Prostate gland (tissue), 2 donors: ENCODE measurements around the gene UQCRC1. TPM values are rescaled to one million over a fixed set of nuclear protein-coding genes. Genes with fewer than 3 reads are reported as not detected.

Experiments used
- DNase-seq: peaks from one replicate; pipeline ENCODE4 v3.0.0-alpha.2; 2019; ENCODE audit warnings: low spot score
- H3K27ac ChIP-seq, 2 donors: fragments of 200-600 bp; sonication (generic); 2 replicates each; pipeline ENCODE4 v1.5.1; 2017 to 2019
- H3K27me3 ChIP-seq: fragments of 200-600 bp; sonication (generic); replicated peaks from 2 replicates; pipeline ENCODE4 v1.5.1; 2019; ENCODE audit not compliant: insufficient read depth
- H3K36me3 ChIP-seq, 2 donors: fragments of 200-600 bp; sonication (generic); 1 replicate in 1 of 2; 2 replicates in 1 of 2; pipeline versions ENCODE4 v1.5.1 to v1.8.1; 2017 to 2019
- H3K4me1 ChIP-seq: fragments of 200-600 bp; sonication (generic); replicated peaks from 2 replicates; pipeline ENCODE4 v1.5.1; 2019
- H3K4me3 ChIP-seq, 2 donors: fragments of 200-600 bp; sonication (generic); 2 replicates each; pipeline ENCODE4 v1.5.1; 2017 to 2019
- H3K9me3 ChIP-seq: fragments of 200-600 bp; sonication (generic); 2 replicates; pipeline ENCODE4 v1.5.1; 2017
- POLR2A ChIP-seq: fragments of 450-650 bp; IDR thresholded peaks from one replicate; pipeline ENCODE4 v1.6.1; 2016; ENCODE audit warnings: antibody characterized with exemption, mild to moderate bottlenecking
- POLR2AphosphoS5 ChIP-seq: sonication (generic); formaldehyde crosslinking; IDR thresholded peaks from one replicate; pipeline ENCODE4 v1.6.1; 2017; ENCODE audit warnings: antibody characterized with exemption
- whole genome bisulfite sequencing: methylation state at CpG from one replicate; pipeline ENCODE4 v1.1.5; 2018; 5-methylcytosine and 5-hydroxymethylcytosine counted together
- intact Hi-C: fragments of 100-400 bp; cut with DNase I; formaldehyde crosslinking; loops from one replicate; pipeline ENCODE4 v1.14.2; 2022
- total RNA-seq, 2 donors: library from RNA; depleted of rRNA; stranded (reverse); fragments of >200 nt; gene quantifications; one replicate each; pipeline ENCODE4 v1.1.0, GENCODE V29; 2016
- TF ChIP-seq, protein P1 (sequence below), 4 experiments: fragments of 200-600 bp in 2 of 4; fragments of 450-650 bp in 2 of 4; sonication (generic) in 2 of 4; IDR thresholded peaks; 1 replicate in 3 of 4; 2 replicates in 1 of 4; pipeline ENCODE4 v1.5.1; 2016 to 2019; ENCODE audit warnings: antibody characterized with exemption in 4 of 4, mild to moderate bottlenecking in 2 of 4, moderate library complexity in 2 of 4

UQCRC1 gene
- total RNA-seq, 2 donors from 2014 or later = 239 to 251 TPM

DNA sequence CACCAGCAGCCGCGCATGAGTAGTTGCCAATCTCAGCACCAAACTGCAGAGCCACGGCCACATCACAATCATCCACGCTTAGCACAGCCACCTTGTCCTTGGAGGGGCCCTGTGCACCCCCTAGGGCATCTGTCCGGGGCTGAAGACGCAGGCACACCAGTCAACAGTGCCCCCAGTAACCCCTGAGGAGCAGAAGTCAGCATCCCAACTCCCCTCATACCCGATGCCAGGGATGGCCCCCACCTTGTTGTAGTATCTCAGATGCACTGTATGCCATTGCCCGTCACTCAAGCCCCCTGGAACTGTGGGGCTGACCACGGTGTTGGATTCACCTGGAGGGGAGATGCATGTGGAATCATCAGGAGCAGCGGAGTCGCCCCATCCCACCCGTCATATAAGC is 45.6 kb upstream of the UQCRC1 start:
- Histone ChIP-seq H3K4me1 (no peaks in the 10 kb centered on the region), H3K27me3 (no peaks in the 10 kb centered on the region), H3K9me3 (no peaks in the 10 kb centered on the region), H3K27ac (no peak overlapping the region), H3K36me3 (no peaks in the 10 kb centered on the region), H3K4me3 (no peak overlapping the region)
- TF ChIP-seq POLR2AphosphoS5 (no peak), POLR2A (no peak)
- TF ChIP-seq, protein P1, sequence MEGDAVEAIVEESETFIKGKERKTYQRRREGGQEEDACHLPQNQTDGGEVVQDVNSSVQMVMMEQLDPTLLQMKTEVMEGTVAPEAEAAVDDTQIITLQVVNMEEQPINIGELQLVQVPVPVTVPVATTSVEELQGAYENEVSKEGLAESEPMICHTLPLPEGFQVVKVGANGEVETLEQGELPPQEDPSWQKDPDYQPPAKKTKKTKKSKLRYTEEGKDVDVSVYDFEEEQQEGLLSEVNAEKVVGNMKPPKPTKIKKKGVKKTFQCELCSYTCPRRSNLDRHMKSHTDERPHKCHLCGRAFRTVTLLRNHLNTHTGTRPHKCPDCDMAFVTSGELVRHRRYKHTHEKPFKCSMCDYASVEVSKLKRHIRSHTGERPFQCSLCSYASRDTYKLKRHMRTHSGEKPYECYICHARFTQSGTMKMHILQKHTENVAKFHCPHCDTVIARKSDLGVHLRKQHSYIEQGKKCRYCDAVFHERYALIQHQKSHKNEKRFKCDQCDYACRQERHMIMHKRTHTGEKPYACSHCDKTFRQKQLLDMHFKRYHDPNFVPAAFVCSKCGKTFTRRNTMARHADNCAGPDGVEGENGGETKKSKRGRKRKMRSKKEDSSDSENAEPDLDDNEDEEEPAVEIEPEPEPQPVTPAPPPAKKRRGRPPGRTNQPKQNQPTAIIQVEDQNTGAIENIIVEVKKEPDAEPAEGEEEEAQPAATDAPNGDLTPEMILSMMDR (IDR thresholded peaks at IDR 0.05) = no peak
- WGBS = 89% methylated on average over 12 of the region's 12 CpGs
- no peak for DNase-seq
- intact Hi-C loops = no loop called here

DNA sequence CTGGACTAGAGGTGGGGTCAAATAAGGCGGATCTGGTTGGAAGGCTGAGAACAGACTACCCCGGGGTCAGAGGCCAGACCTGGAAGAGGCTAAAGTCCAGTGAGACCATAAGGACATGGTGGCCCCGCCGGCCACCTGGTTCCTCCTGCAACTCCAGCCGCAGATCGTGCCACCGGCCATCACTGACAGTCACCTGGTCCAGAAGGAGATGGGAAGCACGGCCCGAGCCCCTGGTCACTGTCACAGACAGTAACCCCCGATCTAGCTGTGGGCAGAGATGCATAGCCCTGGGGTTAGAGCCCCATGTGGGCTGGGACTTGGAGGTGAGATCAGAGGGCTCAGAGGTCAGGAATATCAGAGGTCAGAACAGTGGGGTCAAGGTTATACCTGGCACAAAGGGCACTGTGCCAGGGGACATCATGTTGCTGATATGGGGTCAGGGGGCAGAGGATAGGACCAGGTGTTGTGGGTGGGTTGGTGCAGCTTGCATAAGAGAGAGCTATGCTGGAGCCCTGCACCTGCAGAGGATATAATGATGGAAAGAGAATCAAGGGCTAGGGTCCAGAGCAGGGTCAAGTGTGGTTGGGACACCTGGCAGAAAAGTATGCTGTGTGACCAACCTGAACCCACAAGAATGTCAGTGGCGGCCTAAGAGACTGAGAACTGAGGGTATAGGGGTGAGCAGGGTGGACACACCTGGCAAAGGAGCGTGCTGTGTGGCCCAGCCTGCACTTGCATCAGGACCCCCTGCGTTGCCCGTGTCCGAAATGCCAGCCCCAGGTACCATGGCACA is 43.7 kb upstream of the UQCRC1 start:
- 93% methylated on average over 15 of the region's 15 CpGs for WGBS
- TF ChIP-seq, protein P1 (IDR thresholded peaks at IDR 0.05) = no peak
- no peak for TF ChIP-seq POLR2AphosphoS5
- TF ChIP-seq POLR2A = no peak
- Histone ChIP-seq H3K4me1 (no peaks in the 10 kb centered on the region), H3K27ac (no peak overlapping the region), H3K4me3 (no peak overlapping the region), H3K36me3 (no peaks in the 10 kb centered on the region), H3K27me3 (no peaks in the 10 kb centered on the region), H3K9me3 (no peaks in the 10 kb centered on the region)
- no peak for DNase-seq
- intact Hi-C loops = no loop called here

DNA sequence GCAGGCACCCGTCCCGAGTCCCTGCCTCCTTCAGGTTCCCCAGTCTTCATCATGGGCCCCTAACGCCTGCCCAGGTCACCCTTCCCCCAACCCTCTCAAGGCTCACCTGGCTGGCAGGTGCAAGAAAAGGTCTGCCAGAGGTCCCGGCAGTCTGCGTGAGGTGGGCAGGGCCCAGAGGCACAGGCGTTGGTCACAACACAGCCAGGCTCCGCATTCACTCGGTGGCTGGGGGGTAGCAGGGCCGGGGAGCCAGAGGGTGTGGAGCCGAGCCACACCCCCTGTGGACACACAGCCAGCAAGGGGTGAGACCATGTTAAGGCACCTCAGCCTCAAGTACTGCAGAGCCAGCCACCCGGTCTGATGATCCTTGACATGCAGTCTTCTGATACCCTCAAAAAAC is 42.3 kb upstream of the UQCRC1 start:
- Histone ChIP-seq H3K4me1 (no peaks in the 10 kb centered on the region), H3K27me3 (no peaks in the 10 kb centered on the region), H3K4me3 (no peak overlapping the region), H3K9me3 (no peaks in the 10 kb centered on the region), H3K36me3 (no peaks in the 10 kb centered on the region), H3K27ac (no peak overlapping the region)
- TF ChIP-seq POLR2A (no peak), POLR2AphosphoS5 (no peak)
- intact Hi-C loops = no loop called here
- 86% methylated on average over 11 of the region's 11 CpGs for WGBS
- no peak for DNase-seq

DNA sequence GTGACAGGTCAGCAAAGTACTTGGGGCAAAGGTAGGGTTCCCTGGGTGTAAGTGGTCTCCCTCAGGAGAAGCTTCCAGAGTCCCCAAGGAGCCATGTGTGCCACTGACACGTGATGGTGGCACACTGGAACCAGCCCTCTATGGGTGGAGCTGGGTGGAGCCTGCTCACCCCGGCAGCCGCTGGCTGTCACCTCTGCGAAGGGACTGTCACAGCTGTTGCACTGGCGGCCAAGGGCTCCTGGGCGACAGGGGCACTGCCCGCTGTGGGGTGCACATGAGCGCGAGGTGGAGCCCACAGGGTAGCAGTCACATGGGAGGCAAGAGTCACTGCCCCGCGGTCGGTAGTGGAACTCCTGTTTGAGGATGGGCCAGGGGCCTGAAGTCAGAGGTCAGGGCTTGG is 41.3 kb upstream of the UQCRC1 start:
- intact Hi-C loops = no loop called here
- H3K36me3 ChIP-seq = no peaks in the 10 kb centered on the region
- no peak for DNase-seq
- no peaks in the 10 kb centered on the region for H3K9me3 ChIP-seq
- no peak for TF ChIP-seq POLR2AphosphoS5
- TF ChIP-seq, protein P1 (IDR thresholded peaks at IDR 0.05) = no peak
- no peak for TF ChIP-seq POLR2A
- no peaks in the 10 kb centered on the region for H3K27me3 ChIP-seq
- H3K27ac ChIP-seq = no peak overlapping the region
- WGBS = 83% methylated on average over 12 of the region's 12 CpGs
- H3K4me1 ChIP-seq = no peaks in the 10 kb centered on the region
- H3K4me3 ChIP-seq = no peak overlapping the region

DNA sequence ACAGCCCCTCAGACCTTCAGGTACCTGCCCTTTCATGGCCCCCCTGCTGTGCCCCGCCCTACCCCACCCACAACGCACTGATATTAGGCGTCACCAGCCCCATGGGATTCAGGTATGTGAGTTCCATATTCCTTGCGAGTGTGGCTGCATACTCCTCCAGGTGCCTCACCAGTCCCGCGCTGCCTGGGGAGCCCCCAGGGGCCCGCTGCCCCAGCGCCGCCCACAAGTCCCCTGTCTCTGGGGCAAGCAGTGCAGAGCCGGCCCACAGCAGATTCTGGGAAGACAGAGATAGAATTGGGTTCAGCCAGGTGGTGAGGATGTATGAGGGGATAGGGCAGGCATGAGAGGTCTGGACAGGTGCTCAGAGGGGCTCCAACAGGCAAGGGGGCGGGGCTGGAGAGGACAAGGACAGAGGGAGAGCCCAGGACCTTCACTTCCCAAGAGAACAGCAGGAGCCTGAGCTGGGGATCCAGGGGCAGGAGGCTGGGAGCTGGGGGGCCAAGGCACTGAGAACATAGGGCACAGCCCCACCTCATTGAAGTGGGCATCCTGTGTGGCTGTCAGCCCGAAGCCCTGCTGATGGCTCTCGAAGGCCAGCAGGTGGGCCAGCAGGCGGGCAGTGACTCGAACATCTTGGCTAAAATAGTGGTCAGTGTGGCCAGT is 38.9 kb upstream of the UQCRC1 start:
- Histone ChIP-seq H3K27me3 (no peaks in the 10 kb centered on the region), H3K36me3 (no peaks in the 10 kb centered on the region), H3K4me1 (no peaks in the 10 kb centered on the region), H3K4me3 (no peak overlapping the region), H3K27ac (no peak overlapping the region), H3K9me3 (no peaks in the 10 kb centered on the region)
- TF ChIP-seq, protein P1 (IDR thresholded peaks at IDR 0.05) = no peak
- TF ChIP-seq POLR2A = no peak
- no peak for TF ChIP-seq POLR2AphosphoS5
- intact Hi-C loops = no loop called here
- no peak for DNase-seq
- WGBS = 90% methylated on average over 11 of the region's 15 CpGs
